ENCODE measurements around the gene VMO1.

Gene VMO1

DNA sequence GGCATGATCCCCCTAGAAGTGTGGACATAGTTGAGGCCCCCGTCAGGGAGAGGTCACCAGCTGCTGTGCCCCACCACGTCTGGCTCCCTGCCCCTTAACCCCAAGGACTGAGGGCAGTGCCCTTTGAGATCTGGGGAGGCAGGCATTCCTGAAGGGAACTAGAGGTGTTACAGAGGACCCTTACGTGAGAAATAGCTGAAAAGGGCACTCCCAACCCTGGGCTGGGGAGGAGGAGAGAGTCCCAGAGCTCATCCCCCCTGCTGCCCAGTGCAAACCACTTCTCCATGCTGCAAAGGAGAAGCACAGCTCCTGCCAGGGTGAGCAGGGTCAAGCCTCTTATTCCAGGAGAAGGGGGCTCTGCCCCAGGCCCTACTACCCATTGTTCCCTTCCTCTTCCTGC, 36.7 kb upstream of the VMO1 start:
- no peak for DNase-seq (ENCODE audit: low read depth in 1 of 2, low spot score in 1 of 2)
- Histone ChIP-seq H3K27ac (replicated peaks) (no peak overlapping the region), H3K4me3 (replicated peaks; ENCODE audit: insufficient read depth, low read length) (no peak overlapping the region), H3K27me3 (ENCODE audit: insufficient read depth, poor library complexity, severe bottlenecking) (no peaks in the 10 kb centered on the region)
- TF ChIP-seq SPI1 (IDR thresholded peaks at IDR 0.05; ENCODE audit: borderline replicate concordance, low read depth), result no peak
- no peak for TF ChIP-seq GABPA (IDR thresholded peaks at IDR 0.05; ENCODE audit: low read depth)
- TF ChIP-seq CTCF (IDR thresholded peaks at IDR 0.05; ENCODE audit: insufficient read depth, low read length), result no peak
- no peak for TF ChIP-seq REST (IDR thresholded peaks at IDR 0.05; ENCODE audit: insufficient replicate concordance, low read depth)
- TF ChIP-seq POLR2AphosphoS5 (IDR thresholded peaks at IDR 0.05; ENCODE audit: low read depth), result no peak

- no peak overlapping the region for H3K27ac ChIP-seq (replicated peaks)
- H3K27me3 ChIP-seq (ENCODE audit: insufficient read depth, poor library complexity, severe bottlenecking), result no peaks in the 10 kb centered on the region
- H3K4me3 ChIP-seq (replicated peaks; ENCODE audit: insufficient read depth, low read length), result no peak overlapping the region
- TF ChIP-seq CTCF (IDR thresholded peaks at IDR 0.05; ENCODE audit: insufficient read depth, low read length) (no peak), GABPA (IDR thresholded peaks at IDR 0.05; ENCODE audit: low read depth) (no peak), SPI1 (IDR thresholded peaks at IDR 0.05; ENCODE audit: borderline replicate concordance, low read depth) (no peak), POLR2AphosphoS5 (IDR thresholded peaks at IDR 0.05; ENCODE audit: low read depth) (no peak), REST (IDR thresholded peaks at IDR 0.05; ENCODE audit: insufficient replicate concordance, low read depth) (no peak)
- no peak for DNase-seq (ENCODE audit: low read depth in 1 of 2, low spot score in 1 of 2)
Measured at GRCh38 chr17:4818276-4818675, 32.1 kb upstream of the VMO1 start.

- H3K27ac ChIP-seq (replicated peaks), result no peak overlapping the region
- no peak overlapping the region for H3K4me3 ChIP-seq (replicated peaks; ENCODE audit: insufficient read depth, low read length)
- TF ChIP-seq SPI1 (IDR thresholded peaks at IDR 0.05; ENCODE audit: borderline replicate concordance, low read depth) (no peak), GABPA (IDR thresholded peaks at IDR 0.05; ENCODE audit: low read depth) (no peak), CTCF (IDR thresholded peaks at IDR 0.05; ENCODE audit: insufficient read depth, low read length) (no peak), REST (IDR thresholded peaks at IDR 0.05; ENCODE audit: insufficient replicate concordance, low read depth) (no peak), POLR2AphosphoS5 (IDR thresholded peaks at IDR 0.05; ENCODE audit: low read depth) (no peak)
Measured at GRCh38 chr17:4816826-4817225, 30.7 kb upstream of the VMO1 start.

More at GRCh38 chr17:4816826-4817225, 30.7 kb upstream of the VMO1 start:
- no peaks in the 10 kb centered on the region for H3K27me3 ChIP-seq (ENCODE audit: insufficient read depth, poor library complexity, severe bottlenecking)
- DNase-seq (ENCODE audit: low read depth in 1 of 2, low spot score in 1 of 2), result no peak

Data from HL-60 (cell line).